ENCODE measurements around the gene IPO11. TPM values are rescaled to one million over a fixed set of nuclear protein-coding genes. Genes with fewer than 3 reads are reported as not detected.
"Not testable (repeated sequence)": the region's sequence is repeated elsewhere in the genome, so short reads cannot be mapped to it uniquely, and the experiment has no call there.

Gene IPO11
- total and polyA plus RNA-seq, 2 donors = 15.8 to 53.6 TPM

- Histone ChIP-seq H3K4me3 (ENCODE audit: low read depth, low read length) (no peak overlapping the region), H3K4me1 (ENCODE audit: insufficient read depth) (no peaks in the 10 kb centered on the region), H3K36me3 (ENCODE audit: insufficient read depth) (no peaks in the 10 kb centered on the region), H3K27ac (ENCODE audit: low read depth) (no peak overlapping the region)
- DNase-seq (ENCODE audit: extremely low spot score) = no peak
- WGBS = 97% methylated on average over 3 of the region's 3 CpGs
Measured at GRCh38 chr5:62645223-62645622, 232.7 kb downstream of the IPO11 start.

- no peaks in the 10 kb centered on the region for H3K36me3 ChIP-seq (ENCODE audit: insufficient read depth)
- no peak overlapping the region for H3K27ac ChIP-seq (ENCODE audit: low read depth)
- no peak for DNase-seq (ENCODE audit: extremely low spot score)
- no peak overlapping the region for H3K4me3 ChIP-seq (ENCODE audit: low read depth, low read length)
- no peaks in the 10 kb centered on the region for H3K4me1 ChIP-seq (ENCODE audit: insufficient read depth)
Measured at GRCh38 chr5:62647241-62647640, 234.7 kb downstream of the IPO11 start.

- WGBS = 95% methylated on average over 4 of the region's 4 CpGs
- no peak overlapping the region for H3K4me3 ChIP-seq (ENCODE audit: low read depth, low read length)
- no peak overlapping the region for H3K27ac ChIP-seq (ENCODE audit: low read depth)
- H3K4me1 ChIP-seq (ENCODE audit: insufficient read depth) = no peaks in the 10 kb centered on the region
- no peaks in the 10 kb centered on the region for H3K36me3 ChIP-seq (ENCODE audit: insufficient read depth)
- DNase-seq (ENCODE audit: extremely low spot score) = no peak
Measured at GRCh38 chr5:62649025-62649424, 236.5 kb downstream of the IPO11 start.

GRCh38 chr5:62649476-62650113 lies 237.0 kb downstream of the IPO11 start:
- H3K4me3 ChIP-seq (ENCODE audit: low read depth, low read length) = no peak overlapping the region
- H3K27ac ChIP-seq (ENCODE audit: low read depth) = no peak overlapping the region
- H3K4me1 ChIP-seq (ENCODE audit: insufficient read depth) = no peaks in the 10 kb centered on the region
- no peak for DNase-seq (ENCODE audit: extremely low spot score)
- H3K36me3 ChIP-seq (ENCODE audit: insufficient read depth) = no peaks in the 10 kb centered on the region
- WGBS = 65% methylated on average over 4 of the region's 4 CpGs

- Histone ChIP-seq H3K4me3 (ENCODE audit: low read depth, low read length) (no peak overlapping the region), H3K36me3 (ENCODE audit: insufficient read depth) (no peaks in the 10 kb centered on the region), H3K4me1 (ENCODE audit: insufficient read depth) (no peaks in the 10 kb centered on the region), H3K27ac (ENCODE audit: low read depth) (no peak overlapping the region)
- no peak for DNase-seq (ENCODE audit: extremely low spot score)
- WGBS = 73% methylated on average over 5 of the region's 5 CpGs
Measured at GRCh38 chr5:62650197-62650596, 237.6 kb downstream of the IPO11 start.

- Histone ChIP-seq H3K4me1 (ENCODE audit: insufficient read depth) (no peaks in the 10 kb centered on the region), H3K4me3 (ENCODE audit: low read depth, low read length) (no peak overlapping the region), H3K36me3 (ENCODE audit: insufficient read depth) (no peaks in the 10 kb centered on the region), H3K27ac (ENCODE audit: low read depth) (no peak overlapping the region)
- no peak for DNase-seq (ENCODE audit: extremely low spot score)
- WGBS = 76% methylated on average over 5 of the region's 5 CpGs
Measured at GRCh38 chr5:62652225-62652624, 239.7 kb downstream of the IPO11 start.

- Histone ChIP-seq H3K36me3 (ENCODE audit: insufficient read depth) (no peaks in the 10 kb centered on the region), H3K4me1 (ENCODE audit: insufficient read depth) (no peaks in the 10 kb centered on the region), H3K27ac (ENCODE audit: low read depth) (no peak overlapping the region), H3K4me3 (ENCODE audit: low read depth, low read length) (no peak overlapping the region)
- no peak for DNase-seq (ENCODE audit: extremely low spot score)
- WGBS = 75% methylated on average over 7 of the region's 7 CpGs
Measured at GRCh38 chr5:62653001-62653863, 240.7 kb downstream of the IPO11 start.

- Histone ChIP-seq H3K36me3 (ENCODE audit: insufficient read depth) (no peaks in the 10 kb centered on the region), H3K27ac (ENCODE audit: low read depth) (no peak overlapping the region), H3K4me3 (ENCODE audit: low read depth, low read length) (no peak overlapping the region), H3K4me1 (ENCODE audit: insufficient read depth) (no peaks in the 10 kb centered on the region)
- DNase-seq (ENCODE audit: extremely low spot score) = no peak
- WGBS = 79% methylated on average over 11 of the region's 11 CpGs
Measured at GRCh38 chr5:62653864-62654575, 241.5 kb downstream of the IPO11 start.

- not testable (repeated sequence) for H3K4me1 ChIP-seq (ENCODE audit: insufficient read depth); DNase-seq (ENCODE audit: extremely low spot score); H3K36me3 ChIP-seq (ENCODE audit: insufficient read depth); H3K27ac ChIP-seq (ENCODE audit: low read depth); H3K4me3 ChIP-seq (ENCODE audit: low read depth, low read length)
Measured at GRCh38 chr5:62657772-62658171, 245.2 kb downstream of the IPO11 start.

GRCh38 chr5:62661126-62661525 lies 248.6 kb downstream of the IPO11 start:
- no peak overlapping the region for H3K4me3 ChIP-seq (ENCODE audit: low read depth, low read length)
- H3K4me1 ChIP-seq (ENCODE audit: insufficient read depth) = no peaks in the 10 kb centered on the region
- no peak overlapping the region for H3K27ac ChIP-seq (ENCODE audit: low read depth)
- 84% methylated on average over 8 of the region's 8 CpGs for WGBS
- H3K36me3 ChIP-seq (ENCODE audit: insufficient read depth) = no peaks in the 10 kb centered on the region
- DNase-seq (ENCODE audit: extremely low spot score) = no peak

GRCh38 chr5:62662521-62662920 lies 250.0 kb downstream of the IPO11 start:
- Histone ChIP-seq H3K4me1 (ENCODE audit: insufficient read depth) (no peaks in the 10 kb centered on the region), H3K27ac (ENCODE audit: low read depth) (no peak overlapping the region), H3K36me3 (ENCODE audit: insufficient read depth) (no peaks in the 10 kb centered on the region), H3K4me3 (ENCODE audit: low read depth, low read length) (no peak overlapping the region)
- WGBS = 57% methylated on average over 2 of the region's 2 CpGs
- no peak for DNase-seq (ENCODE audit: extremely low spot score)

GRCh38 chr5:62671479-62671878 lies 258.9 kb downstream of the IPO11 start:
- Histone ChIP-seq H3K4me1 (ENCODE audit: insufficient read depth) (no peaks in the 10 kb centered on the region), H3K4me3 (ENCODE audit: low read depth, low read length) (no peak overlapping the region), H3K36me3 (ENCODE audit: insufficient read depth) (no peaks in the 10 kb centered on the region), H3K27ac (ENCODE audit: low read depth) (no peak overlapping the region)
- 85% methylated on average over 1 of the region's 1 CpG for WGBS
- DNase-seq (ENCODE audit: extremely low spot score) = no peak

- not testable (repeated sequence) for DNase-seq (ENCODE audit: extremely low spot score); H3K4me3 ChIP-seq (ENCODE audit: low read depth, low read length); H3K36me3 ChIP-seq (ENCODE audit: insufficient read depth); H3K4me1 ChIP-seq (ENCODE audit: insufficient read depth); H3K27ac ChIP-seq (ENCODE audit: low read depth)
Measured at GRCh38 chr5:62676596-62676995, 264.0 kb downstream of the IPO11 start.
